Measurements from ENCODE around the gene HARS2.
"Not testable (repeated sequence)": the region's sequence is repeated elsewhere in the genome, so short reads cannot be mapped to it uniquely, and the experiment has no call there.

Gene HARS2

GRCh38 chr5:140700177-140701144, 9.2 kb downstream of the HARS2 start, which contains the start of gene ZMAT2:
Gene ZMAT2, plus strand, starts transcription at chr5:140700447. Its CDS starts 14 bp downstream, at chr5:140700461.
- peak; percentile 84 to 91 for DNase-seq

- no peak for DNase-seq
These were observed 16.6 kb downstream of the HARS2 start for GRCh38 chr5:140707812-140708211.

- DNase-seq: not testable (repeated sequence)
These were observed 17.5 kb downstream of the HARS2 start for GRCh38 chr5:140708787-140709186.

- DNase-seq: peak; percentile 13 to 22
These were observed 19.8 kb downstream of the HARS2 start for GRCh38 chr5:140710899-140711552.

GRCh38 chr5:140711794-140712193, 20.5 kb downstream of the HARS2 start:
- no peak for DNase-seq

GRCh38 chr5:140713562-140714094, 22.4 kb downstream of the HARS2 start:
- no peak for DNase-seq

- DNase-seq: not testable (repeated sequence)
These were observed 25.0 kb downstream of the HARS2 start for GRCh38 chr5:140716238-140716637.

- no peak for DNase-seq
These were observed 27.0 kb downstream of the HARS2 start for GRCh38 chr5:140718266-140718592.

GRCh38 chr5:140720738-140721137, 29.5 kb downstream of the HARS2 start:
- not testable (repeated sequence) for DNase-seq

- DNase-seq: not testable (repeated sequence)
These were observed 30.1 kb downstream of the HARS2 start for GRCh38 chr5:140721395-140721794.

- peak; percentile 44 to 68 for DNase-seq
These were observed 34.7 kb downstream of the HARS2 start for GRCh38 chr5:140725799-140726471.

- DNase-seq: no peak
These were observed 41.8 kb downstream of the HARS2 start for GRCh38 chr5:140733098-140733497.

- no peak for DNase-seq
These were observed 43.1 kb downstream of the HARS2 start for GRCh38 chr5:140734354-140734753.

- no peak for DNase-seq
These were observed 46.2 kb downstream of the HARS2 start for GRCh38 chr5:140737486-140737885.

- no peak for DNase-seq
These were observed 50.7 kb downstream of the HARS2 start for GRCh38 chr5:140741967-140742366.

Measured in NCI-H1930 (cell line).